ENCODE measurements around the gene MKLN1.

DNA sequence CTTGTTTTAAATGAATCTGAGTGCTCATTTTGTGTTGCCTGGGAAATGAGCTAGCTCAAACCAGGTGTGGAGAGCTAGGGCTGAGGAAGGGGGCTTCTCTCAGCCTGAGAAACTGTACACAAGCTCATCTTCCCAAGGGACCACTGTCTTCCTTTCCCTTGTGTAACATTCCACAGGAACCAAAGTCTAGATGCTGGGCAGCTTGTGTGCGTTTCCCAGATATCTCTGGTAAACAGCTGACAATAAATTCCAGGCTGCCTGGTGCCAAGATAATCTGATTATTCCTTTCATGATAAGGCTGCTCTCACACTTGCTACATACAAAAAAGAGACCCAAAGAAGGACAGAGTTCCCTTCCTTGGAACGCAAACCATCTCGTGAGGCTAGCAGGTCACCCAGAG is 33.1 kb upstream of the MKLN1 start:
- no peak for TF ChIP-seq TAF1 (IDR thresholded peaks at IDR 0.05; ENCODE audit: borderline replicate concordance, low read depth, low read length)
- TF ChIP-seq POLR2A (IDR thresholded peaks at IDR 0.05; ENCODE audit: low read depth, low read length): no peak

Measured in GM12892 (cell line).